ENCODE results near the gene FNBP1. TPM values are rescaled to one million over a fixed set of nuclear protein-coding genes. Genes with fewer than 3 reads are reported as not detected.

FNBP1 gene
- total RNA-seq, 1 donor from 2014 or later, result 34.9 TPM

DNA sequence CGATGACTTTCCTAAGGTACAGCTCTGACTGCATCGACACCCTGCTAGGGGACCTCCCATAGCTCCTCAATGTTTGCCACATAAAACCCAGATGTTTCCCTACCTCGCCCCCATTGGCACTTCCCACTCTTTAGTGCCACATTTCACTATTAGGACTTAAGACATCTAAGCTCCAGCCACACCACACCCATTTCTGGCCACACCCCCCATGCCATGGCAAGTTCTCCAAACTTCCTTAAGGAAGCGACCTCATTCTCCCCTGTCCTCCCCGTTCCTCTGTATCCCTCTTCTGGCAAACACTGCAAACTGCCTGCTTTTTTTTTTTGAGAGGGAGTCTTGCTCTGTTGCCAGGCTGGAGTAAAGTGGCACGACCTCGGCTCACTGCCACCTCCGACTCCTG, 144.8 kb downstream of the FNBP1 start:
- H3K9me3 Mint-ChIP-seq, result no peaks in the 10 kb centered on the region
- no peaks in the 10 kb centered on the region for H3K9me3 ChIP-seq (ENCODE audit: low read depth)
- peaks cover 2% of the 10 kb centered on the region for H3K4me1 Mint-ChIP-seq
- H3K4me1 ChIP-seq, result no peaks in the 10 kb centered on the region
- no peaks in the 10 kb centered on the region for H3K79me2 ChIP-seq (ENCODE audit: low read depth)
- DNase-seq (ENCODE audit: low spot score), result no peak
- no peak overlapping the region for H3K4me2 ChIP-seq
- H3K36me3 ChIP-seq, result no peaks in the 10 kb centered on the region
- H3K4me3 ChIP-seq, result no peak overlapping the region
- H3F3A ChIP-seq (ENCODE audit: low read depth), result no peaks in the 10 kb centered on the region
- H3K9ac ChIP-seq, result no peak overlapping the region
- H4K20me1 ChIP-seq (ENCODE audit: low read depth), result no peaks in the 10 kb centered on the region
- TF ChIP-seq EZH2 (IDR thresholded peaks at IDR 0.05) (no peak), EZH2phosphoT487 (IDR thresholded peaks at IDR 0.05) (no peak)
- TF ChIP-seq, protein P1, sequence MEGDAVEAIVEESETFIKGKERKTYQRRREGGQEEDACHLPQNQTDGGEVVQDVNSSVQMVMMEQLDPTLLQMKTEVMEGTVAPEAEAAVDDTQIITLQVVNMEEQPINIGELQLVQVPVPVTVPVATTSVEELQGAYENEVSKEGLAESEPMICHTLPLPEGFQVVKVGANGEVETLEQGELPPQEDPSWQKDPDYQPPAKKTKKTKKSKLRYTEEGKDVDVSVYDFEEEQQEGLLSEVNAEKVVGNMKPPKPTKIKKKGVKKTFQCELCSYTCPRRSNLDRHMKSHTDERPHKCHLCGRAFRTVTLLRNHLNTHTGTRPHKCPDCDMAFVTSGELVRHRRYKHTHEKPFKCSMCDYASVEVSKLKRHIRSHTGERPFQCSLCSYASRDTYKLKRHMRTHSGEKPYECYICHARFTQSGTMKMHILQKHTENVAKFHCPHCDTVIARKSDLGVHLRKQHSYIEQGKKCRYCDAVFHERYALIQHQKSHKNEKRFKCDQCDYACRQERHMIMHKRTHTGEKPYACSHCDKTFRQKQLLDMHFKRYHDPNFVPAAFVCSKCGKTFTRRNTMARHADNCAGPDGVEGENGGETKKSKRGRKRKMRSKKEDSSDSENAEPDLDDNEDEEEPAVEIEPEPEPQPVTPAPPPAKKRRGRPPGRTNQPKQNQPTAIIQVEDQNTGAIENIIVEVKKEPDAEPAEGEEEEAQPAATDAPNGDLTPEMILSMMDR (IDR thresholded peaks at IDR 0.05), result no peak
- peaks cover 11% of the 10 kb centered on the region for H3K27me3 Mint-ChIP-seq (ENCODE audit: insufficient read depth, low read depth)
- peaks cover 32% of the 10 kb centered on the region for H3K36me3 Mint-ChIP-seq
- H3K27me3 ChIP-seq, result no peaks in the 10 kb centered on the region
- no peak overlapping the region for H3K27ac ChIP-seq
- H3K4me3 Mint-ChIP-seq, result no peak overlapping the region
- peak overlapping the region; percentile 67 for H3K27ac Mint-ChIP-seq
- H2AFZ ChIP-seq (replicated peaks), result no peak overlapping the region

GRCh38 chr9:129897263-129897662, 145.7 kb downstream of the FNBP1 start:
- TF ChIP-seq EZH2 (IDR thresholded peaks at IDR 0.05) (no peak), EZH2phosphoT487 (IDR thresholded peaks at IDR 0.05) (no peak)
- TF ChIP-seq, protein P1 (IDR thresholded peaks at IDR 0.05), result no peak
- no peak overlapping the region for H3K4me2 ChIP-seq
- H3K9me3 ChIP-seq (ENCODE audit: low read depth), result no peaks in the 10 kb centered on the region
- H3K79me2 ChIP-seq (ENCODE audit: low read depth), result no peaks in the 10 kb centered on the region
- no peaks in the 10 kb centered on the region for H3K27me3 ChIP-seq
- no peak overlapping the region for H3K9ac ChIP-seq
- Mint-ChIP-seq H3K27ac (no peak overlapping the region), H3K36me3 (peaks cover 32% of the 10 kb centered on the region), H3K9me3 (no peaks in the 10 kb centered on the region), H3K4me3 (no peak overlapping the region), H3K4me1 (peaks cover 7% of the 10 kb centered on the region), H3K27me3 (ENCODE audit: insufficient read depth, low read depth) (peaks cover 11% of the 10 kb centered on the region)
- no peak overlapping the region for H3K27ac ChIP-seq
- no peaks in the 10 kb centered on the region for H3K36me3 ChIP-seq
- no peaks in the 10 kb centered on the region for H3K4me1 ChIP-seq
- H3K4me3 ChIP-seq, result no peak overlapping the region
- no peak overlapping the region for H2AFZ ChIP-seq (replicated peaks)
- H4K20me1 ChIP-seq (ENCODE audit: low read depth), result no peaks in the 10 kb centered on the region
- no peaks in the 10 kb centered on the region for H3F3A ChIP-seq (ENCODE audit: low read depth)
- DNase-seq (ENCODE audit: low spot score), result no peak

- Histone ChIP-seq H3K36me3 (no peaks in the 10 kb centered on the region), H3K4me1 (peaks cover 8% of the 10 kb centered on the region), H3F3A (ENCODE audit: low read depth) (peaks cover 13% of the 10 kb centered on the region), H3K27me3 (no peaks in the 10 kb centered on the region), H2AFZ (replicated peaks) (no peak overlapping the region), H3K79me2 (ENCODE audit: low read depth) (no peaks in the 10 kb centered on the region), H3K9me3 (ENCODE audit: low read depth) (no peaks in the 10 kb centered on the region), H3K4me2 (no peak overlapping the region), H3K27ac (no peak overlapping the region), H3K9ac (no peak overlapping the region), H3K4me3 (no peak overlapping the region), H4K20me1 (ENCODE audit: low read depth) (no peaks in the 10 kb centered on the region)
- Mint-ChIP-seq H3K27me3 (ENCODE audit: insufficient read depth, low read depth) (peaks cover 11% of the 10 kb centered on the region), H3K36me3 (peaks cover 30% of the 10 kb centered on the region), H3K4me1 (peaks cover 19% of the 10 kb centered on the region), H3K4me3 (no peak overlapping the region), H3K27ac (no peak overlapping the region), H3K9me3 (no peaks in the 10 kb centered on the region)
- TF ChIP-seq, protein P1 (IDR thresholded peaks at IDR 0.05), result no peak
- no peak for TF ChIP-seq EZH2phosphoT487 (IDR thresholded peaks at IDR 0.05)
- no peak for DNase-seq (ENCODE audit: low spot score)
Observed at GRCh38 chr9:129895376-129896268, 147.4 kb downstream of the FNBP1 start.
